Peyer's patch (tissue), 4 donors: Measurements from ENCODE around the gene PCDHGA8. TPM values are rescaled to one million over a fixed set of nuclear protein-coding genes. Genes with fewer than 3 reads are reported as not detected.
"Not testable (repeated sequence)": the region's sequence is repeated elsewhere in the genome, so short reads cannot be mapped to it uniquely, and the experiment has no call there.

ENCODE experiments used
- DNase-seq, 3 donors: peaks; one replicate each; pipeline ENCODE4 v3.0.0-alpha.2; 2017 to 2019
- H3K27ac ChIP-seq, 4 donors: fragments of 200-600 bp; sonication (generic); one replicate each; pipeline ENCODE4 v1.5.1; 2016 to 2019
- H3K27me3 ChIP-seq, 2 donors: fragments of 200-600 bp; sonication (generic); one replicate each; pipeline ENCODE4 v1.5.1; 2019
- H3K36me3 ChIP-seq, 3 donors: fragments of 200-600 bp; sonication (generic); one replicate each; pipeline ENCODE4 v1.5.1; 2016 to 2019
- H3K4me1 ChIP-seq, 4 donors: fragments of 200-600 bp; sonication (generic); one replicate each; pipeline ENCODE4 v1.5.1; 2016 to 2019
- H3K4me3 ChIP-seq, 4 donors: fragments of 200-600 bp; sonication (generic); 1 replicate in 3 of 4; 2 replicates in 1 of 4; pipeline ENCODE4 v1.5.1; 2016 to 2019; ENCODE audit warnings: mild to moderate bottlenecking in 1 of 4
- H3K9me3 ChIP-seq, 4 donors: fragments of 200-600 bp; sonication (generic); one replicate each; pipeline ENCODE4 v1.5.1; 2016 to 2019; ENCODE audit warnings: mild to moderate bottlenecking in 1 of 4
- CTCF ChIP-seq, 6 experiments: fragments of 450-650 bp in 4 of 6; fragments of 200-600 bp in 2 of 6; sonication (generic) in 1 of 6; IDR thresholded peaks; one replicate each; pipeline ENCODE4 v1.5.1; 2017 to 2019; ENCODE audit warnings: antibody characterized with exemption in 6 of 6, mild to moderate bottlenecking in 3 of 6, moderate library complexity in 1 of 6
- POLR2A ChIP-seq, 2 donors: fragments of 450-650 bp; IDR thresholded peaks; one replicate each; pipeline ENCODE4 v1.5.1; 2017; ENCODE audit warnings: antibody characterized with exemption in 2 of 2, mild to moderate bottlenecking in 2 of 2, moderate library complexity in 2 of 2
- total RNA-seq, 4 donors: library from RNA; depleted of rRNA; stranded (reverse); fragments of >200 nt; gene quantifications; one replicate each; pipeline ENCODE4 v1.1.0, GENCODE V29; 2016

Gene PCDHGA8
- total RNA-seq, 4 donors from 2014 or later = 0.35 to 2.5 (median 1.1) TPM

GRCh38 chr5:141427783-141428426 lies 35.5 kb downstream of the PCDHGA8 start:
- Histone ChIP-seq H3K9me3 (peaks cover 0 to 84% (median 11%) of the 10 kb centered on the region in 4 donors), H3K4me3 (no peak overlapping the region), H3K27me3 (no peaks in the 10 kb centered on the region), H3K36me3 (no peaks in the 10 kb centered on the region), H3K27ac (no peak overlapping the region), H3K4me1 (no peaks in the 10 kb centered on the region)
- TF ChIP-seq POLR2A (IDR thresholded peaks at IDR 0.05) (no peak), CTCF (IDR thresholded peaks at IDR 0.05) (no peak)
- no peak for DNase-seq

GRCh38 chr5:141430332-141431113 lies 38.1 kb downstream of the PCDHGA8 start, which contains the start of gene PCDHGA12:
PCDHGA12 (plus strand) TSS chr5:141430507; CDS start chr5:141430760, 253 bp downstream.
- Histone ChIP-seq H3K4me1 (no peaks in the 10 kb centered on the region), H3K36me3 (no peaks in the 10 kb centered on the region), H3K27me3 (no peaks in the 10 kb centered on the region), H3K4me3 (peak within 1 kb of the TSS in 3 of 4 donors; percentile 16 to 23 (median 21)), H3K27ac (no peak within 1 kb of the TSS), H3K9me3 (peaks cover 0 to 84% (median 9%) of the 10 kb centered on the region in 4 donors)
- TF ChIP-seq POLR2A (IDR thresholded peaks at IDR 0.05) (no peak), CTCF (IDR thresholded peaks at IDR 0.05) (peak in 5 of 6 experiments; percentile 9 to 23 (median 11))
- peak in 1 of 3 donors; percentile 40 for DNase-seq

GRCh38 chr5:141431286-141431685 lies 38.9 kb downstream of the PCDHGA8 start:
- TF ChIP-seq POLR2A (IDR thresholded peaks at IDR 0.05) = no peak
- no peak for TF ChIP-seq CTCF (IDR thresholded peaks at IDR 0.05)
- Histone ChIP-seq H3K27ac (no peak overlapping the region), H3K27me3 (no peaks in the 10 kb centered on the region), H3K4me3 (peak overlapping the region in 2 of 4 donors; percentile 21 to 23), H3K4me1 (no peaks in the 10 kb centered on the region), H3K36me3 (no peaks in the 10 kb centered on the region), H3K9me3 (peaks cover 0 to 79% (median 9%) of the 10 kb centered on the region in 4 donors)
- DNase-seq = no peak

- H3K4me1 ChIP-seq, H3K27ac ChIP-seq, H3K27me3 ChIP-seq, H3K36me3 ChIP-seq, H3K4me3 ChIP-seq, DNase-seq: not testable (repeated sequence)
- peaks cover 0 to 68% (median 9%) of the 10 kb centered on the region in 4 donors for H3K9me3 ChIP-seq
Observed at GRCh38 chr5:141432308-141432707, 39.9 kb downstream of the PCDHGA8 start.

- H3K27me3 ChIP-seq, H3K36me3 ChIP-seq, H3K4me3 ChIP-seq, H3K4me1 ChIP-seq, H3K27ac ChIP-seq, DNase-seq: not testable (repeated sequence)
- peaks cover 0 to 64% (median 7%) of the 10 kb centered on the region in 4 donors for H3K9me3 ChIP-seq
Observed at GRCh38 chr5:141432726-141433125, 40.3 kb downstream of the PCDHGA8 start.

- TF ChIP-seq POLR2A (IDR thresholded peaks at IDR 0.05) (no peak), CTCF (IDR thresholded peaks at IDR 0.05) (no peak)
- no peak overlapping the region for H3K4me3 ChIP-seq
- no peaks in the 10 kb centered on the region for H3K4me1 ChIP-seq
- no peaks in the 10 kb centered on the region for H3K27me3 ChIP-seq
- H3K36me3 ChIP-seq = no peaks in the 10 kb centered on the region
- H3K27ac ChIP-seq = no peak overlapping the region
- no peak for DNase-seq
- peaks cover 0 to 54% (median 3%) of the 10 kb centered on the region in 4 donors for H3K9me3 ChIP-seq
Observed at GRCh38 chr5:141434006-141434405, 41.6 kb downstream of the PCDHGA8 start.
